ENCODE results near the gene ATRNL1.
"Not testable (repeated sequence)": the region's sequence is repeated elsewhere in the genome, so short reads cannot be mapped to it uniquely, and the experiment has no call there.

Gene ATRNL1

DNA sequence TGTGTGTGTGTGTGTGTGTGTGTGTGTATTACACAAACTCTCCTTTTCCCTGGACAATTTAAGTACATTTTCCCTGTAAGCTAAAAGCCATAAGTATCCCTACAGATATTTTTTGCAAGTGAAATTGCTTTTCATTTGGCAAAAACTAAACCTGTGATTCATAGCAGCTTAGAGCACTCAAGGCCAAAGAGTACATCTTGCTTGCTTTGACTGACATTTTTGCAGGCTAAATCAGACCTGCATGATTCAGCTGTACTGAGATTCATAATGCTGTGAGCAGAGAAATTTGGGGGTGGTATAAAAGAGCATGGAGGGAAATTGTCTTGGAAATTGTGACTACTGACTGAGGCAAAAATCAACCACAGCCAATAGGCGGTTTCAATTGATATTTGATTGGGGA lies 679.4 kb downstream of the ATRNL1 start:
- no peak for DNase-seq

GRCh38 chr10:115773832-115774231 lies 680.7 kb downstream of the ATRNL1 start:
- DNase-seq = no peak

- DNase-seq = no peak
These were observed 681.6 kb downstream of the ATRNL1 start for GRCh38 chr10:115774721-115775120.

GRCh38 chr10:115777646-115778045 lies 684.5 kb downstream of the ATRNL1 start:
- no peak for DNase-seq

- DNase-seq = no peak
These were observed 697.1 kb downstream of the ATRNL1 start for GRCh38 chr10:115790220-115790619.

DNA sequence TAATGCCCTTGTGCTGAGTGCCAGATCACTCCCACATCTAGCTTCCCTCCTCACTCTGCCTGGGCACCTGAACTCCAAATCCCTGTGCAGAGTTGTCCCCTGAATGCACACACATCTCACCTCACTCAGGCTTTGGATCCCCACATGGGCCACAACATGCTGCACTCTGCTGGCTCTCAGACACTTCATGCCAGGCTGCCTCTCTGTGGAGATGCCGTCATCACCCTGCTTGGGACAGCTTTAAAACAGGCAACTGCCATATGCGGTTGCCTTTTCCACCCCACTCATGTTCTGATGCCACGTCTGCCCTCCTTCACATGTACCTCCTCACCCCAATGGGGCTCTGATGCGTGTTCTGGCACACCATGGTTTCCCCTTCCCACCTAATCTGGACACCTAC lies 702.8 kb downstream of the ATRNL1 start:
- no peak for DNase-seq

- no peak for DNase-seq
These were observed 708.3 kb downstream of the ATRNL1 start for GRCh38 chr10:115801457-115801856.

DNA sequence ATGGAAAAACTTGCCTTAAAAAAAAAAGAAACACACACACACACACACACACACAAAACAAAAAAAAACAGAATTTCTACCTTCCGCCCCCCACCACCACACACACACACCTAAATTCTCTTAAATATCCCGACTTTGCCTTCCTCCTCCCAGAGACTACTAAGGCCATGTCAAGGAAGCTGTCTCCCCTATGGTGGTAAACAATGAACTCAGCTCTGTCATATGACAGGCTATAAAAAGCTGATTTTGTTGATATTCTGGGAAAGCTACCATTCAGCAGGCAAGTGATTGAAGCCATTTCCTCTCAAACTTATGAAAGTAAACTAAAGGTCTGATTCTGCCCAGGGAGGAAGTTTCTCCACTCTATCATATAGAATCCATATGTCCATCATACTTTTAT lies 708.8 kb downstream of the ATRNL1 start:
- no peak for DNase-seq

- no peak for DNase-seq
These were observed 709.7 kb downstream of the ATRNL1 start for GRCh38 chr10:115802911-115803310.

- no peak for DNase-seq
These were observed 721.4 kb downstream of the ATRNL1 start for GRCh38 chr10:115814542-115814941.

DNA sequence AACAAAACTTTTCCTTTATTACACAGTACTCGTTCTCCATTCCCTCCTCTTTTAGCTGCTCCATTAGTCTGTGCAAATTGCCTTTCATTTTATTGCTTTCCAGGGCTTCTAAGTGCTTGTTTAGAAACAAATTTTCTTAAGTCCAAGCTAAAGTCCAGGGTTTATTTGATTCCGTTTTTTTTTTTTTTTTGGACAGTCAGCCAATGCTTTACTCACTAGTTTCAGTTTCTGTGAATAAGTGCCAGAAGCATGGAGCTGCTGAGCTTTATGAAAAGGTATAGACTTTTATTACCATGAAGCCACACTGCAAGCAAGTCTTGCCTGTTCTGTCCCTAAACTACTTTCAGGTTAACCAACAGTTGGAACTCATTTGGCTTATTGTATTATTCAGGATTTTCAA lies 724.8 kb downstream of the ATRNL1 start:
- DNase-seq = no peak

- DNase-seq = no peak
These were observed 733.2 kb downstream of the ATRNL1 start for GRCh38 chr10:115826396-115826795.

DNA sequence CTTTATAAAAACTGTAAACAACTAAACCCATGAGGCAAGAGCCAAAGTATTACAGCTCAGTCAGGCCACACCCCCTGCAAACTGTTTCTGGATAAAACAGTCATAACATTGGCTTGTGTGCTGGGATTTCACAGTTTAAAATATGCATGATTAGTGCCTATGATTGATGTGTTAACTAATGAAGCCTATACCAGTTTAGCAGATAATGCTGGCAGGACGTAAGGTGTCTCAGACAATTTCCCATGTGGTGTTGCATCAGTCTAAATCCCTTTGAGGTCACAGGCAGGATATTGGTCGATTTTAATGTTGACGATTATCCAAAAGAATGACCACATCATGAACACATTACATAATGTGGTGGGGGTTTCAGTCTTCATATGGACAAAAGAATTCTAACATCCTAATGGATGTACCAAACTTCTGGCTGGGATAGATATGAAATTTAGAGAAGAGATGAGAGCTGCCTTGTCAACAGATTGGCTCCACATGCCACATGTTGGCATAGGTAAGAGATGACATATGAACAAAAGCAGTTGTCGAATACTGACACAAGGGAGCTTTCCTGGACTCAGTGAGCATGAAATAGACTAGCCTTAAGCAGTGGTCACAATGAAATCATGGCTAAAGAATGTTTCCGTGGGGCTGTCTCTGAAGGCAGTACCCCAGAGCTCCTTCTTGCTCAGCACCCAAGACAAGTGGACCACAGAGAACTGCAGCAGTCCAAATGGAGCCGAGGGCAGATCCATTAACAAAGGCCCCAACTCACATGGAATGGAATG lies 734.3 kb downstream of the ATRNL1 start:
- DNase-seq = no peak

DNA sequence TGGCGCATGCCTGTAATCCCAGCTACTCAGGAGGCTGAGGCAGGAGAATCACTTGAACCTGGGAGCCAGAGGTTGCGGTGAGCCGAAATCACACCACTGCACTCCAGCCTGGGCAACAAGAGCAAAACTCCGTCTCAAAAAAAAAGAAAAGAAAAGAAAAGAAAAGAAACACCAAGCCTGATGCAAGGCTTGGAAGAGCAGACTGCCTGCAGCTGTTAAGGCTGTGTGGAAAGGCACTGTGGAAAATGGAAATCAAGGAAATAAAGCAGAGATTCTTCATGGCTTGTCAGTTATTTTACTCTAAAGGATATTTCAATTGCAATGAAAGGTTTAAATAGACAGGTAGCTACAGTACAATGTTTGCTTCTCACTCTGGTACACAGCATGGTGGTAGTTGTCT lies 735.0 kb downstream of the ATRNL1 start:
- not testable (repeated sequence) for DNase-seq

DNA sequence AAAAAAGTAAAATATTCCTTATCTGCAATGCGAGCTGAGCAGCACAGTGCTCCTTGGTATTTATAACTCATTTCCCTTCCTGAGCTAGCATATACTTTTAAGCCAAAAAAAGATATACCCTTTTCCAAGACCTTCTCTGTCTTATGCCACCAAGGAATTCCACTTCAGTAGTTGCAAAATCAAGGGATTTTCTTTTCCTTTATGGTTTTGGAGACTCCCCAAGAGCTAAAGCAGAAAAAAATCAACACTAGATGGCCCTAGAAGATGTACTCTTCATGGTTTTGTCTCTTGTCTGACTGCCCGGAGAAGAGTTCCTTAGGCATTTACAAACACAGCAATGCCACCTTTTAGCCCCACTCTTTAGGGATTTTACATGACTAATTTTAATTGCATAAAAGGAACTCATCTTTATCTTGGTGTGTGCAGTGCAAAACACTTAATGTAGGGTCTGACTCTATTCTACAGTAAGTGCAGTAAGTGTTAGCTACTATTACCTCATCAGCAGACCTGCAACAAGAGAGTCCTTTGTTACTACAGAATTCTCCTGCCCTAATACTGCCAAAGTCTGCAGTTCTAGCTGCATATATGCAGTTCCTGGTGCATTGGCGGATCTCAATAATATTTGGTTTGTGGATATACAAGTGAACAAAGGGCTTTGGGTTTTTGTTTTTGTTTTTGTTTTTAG lies 736.5 kb downstream of the ATRNL1 start:
- no peak for DNase-seq

GRCh38 chr10:115830265-115830970 lies 737.3 kb downstream of the ATRNL1 start:
- DNase-seq = no peak

- DNase-seq = no peak
These were observed 737.9 kb downstream of the ATRNL1 start for GRCh38 chr10:115831016-115831415.

DNA sequence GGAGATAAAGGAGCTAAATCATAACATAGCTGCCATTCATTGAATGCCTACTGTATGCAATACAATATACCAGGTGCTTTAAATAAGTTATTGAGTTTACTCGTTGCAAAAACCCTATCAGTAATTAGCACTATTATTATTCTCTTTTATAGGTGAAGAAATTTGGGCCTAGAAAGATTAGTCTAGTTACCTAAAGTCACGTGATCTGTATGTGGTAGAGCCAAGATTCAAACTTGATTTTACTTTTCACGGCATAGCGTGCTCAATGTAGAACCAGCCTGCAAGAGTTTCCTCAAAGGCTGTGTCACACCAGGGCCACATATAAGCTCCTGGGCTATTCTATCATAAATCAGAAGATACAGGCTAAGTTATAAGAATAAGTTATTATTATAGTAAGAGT lies 740.0 kb downstream of the ATRNL1 start:
- no peak for DNase-seq

DNA sequence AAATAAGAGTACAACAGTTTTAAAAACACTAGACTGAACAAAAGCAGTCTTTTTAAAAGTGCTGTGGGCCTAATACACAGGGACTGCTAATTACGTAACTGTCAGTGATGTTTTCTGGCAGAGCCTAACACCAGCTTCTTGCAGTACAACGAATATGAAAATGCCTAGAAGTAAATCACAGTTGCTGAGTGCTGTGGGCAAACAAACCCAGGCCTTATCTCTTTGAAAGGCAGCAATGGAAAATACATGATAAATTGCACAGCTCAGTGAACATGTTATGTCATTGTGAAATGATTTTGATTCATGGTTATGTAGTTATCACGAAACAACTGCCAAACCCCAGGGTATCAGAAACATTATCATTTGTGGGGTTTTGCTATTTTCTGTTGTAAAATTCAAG lies 751.4 kb downstream of the ATRNL1 start:
- no peak for DNase-seq

DNA sequence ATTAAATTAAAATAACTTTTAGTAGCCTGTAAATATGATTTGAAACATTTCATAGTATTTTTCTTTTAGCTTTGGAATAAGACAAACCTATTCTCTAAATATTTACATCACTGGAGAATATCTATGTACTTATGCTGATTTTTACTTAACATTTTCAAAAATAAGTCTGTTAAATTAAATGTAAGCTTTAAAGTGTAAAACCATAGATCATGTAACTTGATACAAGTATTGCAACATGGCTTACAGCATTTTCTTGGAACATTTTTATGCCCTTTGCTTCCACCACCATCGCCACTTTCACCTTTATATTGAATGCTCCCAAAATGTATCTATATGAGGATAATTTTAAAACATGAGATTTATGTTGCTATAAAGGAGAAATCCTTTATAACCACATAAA lies 752.8 kb downstream of the ATRNL1 start:
- no peak for DNase-seq

DNA sequence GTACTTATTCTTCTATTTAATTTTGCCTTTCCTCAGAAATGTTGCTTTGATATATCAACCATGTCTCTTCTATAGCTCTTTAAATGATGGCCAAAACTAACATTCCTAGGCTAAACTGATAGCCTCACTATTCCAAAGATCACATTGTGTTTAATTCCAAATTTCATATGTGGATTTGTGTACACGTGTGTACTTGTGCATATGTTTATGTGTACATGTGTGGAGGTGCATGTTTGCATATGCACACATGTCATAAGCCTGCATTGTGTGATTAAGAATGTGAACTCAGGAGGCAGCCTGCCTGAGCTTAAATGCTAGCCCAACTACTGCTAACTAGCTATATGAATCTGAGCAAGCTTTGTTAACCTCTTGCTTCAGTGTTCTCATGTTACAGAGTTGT lies 753.4 kb downstream of the ATRNL1 start:
- no peak for DNase-seq

DNA sequence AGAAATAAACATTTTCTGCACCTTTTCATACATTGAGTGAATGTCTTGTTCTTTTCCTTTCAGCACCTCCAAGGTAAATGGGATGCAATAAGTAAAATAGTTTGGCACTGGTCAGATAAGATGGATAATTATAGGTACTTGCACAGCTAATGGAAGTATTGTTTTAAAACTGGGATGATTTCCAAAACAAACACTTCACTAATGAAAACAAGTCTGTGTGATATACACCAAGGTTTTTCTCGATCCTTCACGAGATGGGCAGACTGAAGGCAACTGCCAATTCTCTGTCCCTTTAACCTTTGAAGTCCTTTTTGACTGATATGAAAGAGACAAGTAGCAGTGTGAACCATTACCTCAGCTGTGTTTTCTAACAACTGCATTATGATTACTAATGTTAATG lies 756.0 kb downstream of the ATRNL1 start:
- no peak for DNase-seq

GRCh38 chr10:115850666-115851065 lies 757.5 kb downstream of the ATRNL1 start:
- no peak for DNase-seq

DNA sequence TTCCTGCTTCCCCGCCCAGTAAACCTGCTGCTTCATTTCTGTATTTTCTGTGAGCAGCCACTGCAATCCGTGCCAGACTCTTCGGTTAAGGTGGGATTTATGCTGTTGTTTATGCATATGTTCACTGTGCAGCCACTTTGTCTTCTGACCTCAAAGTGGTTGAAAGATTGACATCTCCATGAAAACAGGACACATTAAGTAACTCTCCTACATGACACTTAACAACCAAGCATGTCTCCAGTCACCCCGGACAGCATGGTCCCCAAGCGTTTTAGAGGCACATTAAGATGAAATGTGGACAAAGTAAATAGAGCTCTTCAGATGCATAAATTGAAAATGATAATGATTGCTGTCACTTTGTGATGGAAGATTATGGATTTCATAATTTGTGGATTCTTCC lies 758.5 kb downstream of the ATRNL1 start:
- no peak for DNase-seq
